Renal cortex interstitium (tissue), 11 donors: ENCODE results near the gene CDHR4. TPM values are rescaled to one million over a fixed set of nuclear protein-coding genes. Genes with fewer than 3 reads are reported as not detected.
A peak's percentile ranks its signal among the peaks of the same experiment; 100 is the strongest.

ENCODE experiments used
- DNase-seq, 11 donors: peaks; one replicate each; pipeline ENCODE4 v3.0.0-alpha.2; 2013; ENCODE audit warnings: low read depth in 9 of 11, low spot score in 4 of 11; ENCODE audit errors: extremely low read depth in 1 of 11
- polyA plus RNA-seq, 3 donors: library from polyadenylated mRNA; unstranded; fragments of 120-200 nt; gene quantifications; one replicate each; pipeline ENCODE4 v1.2.1, GENCODE V29; 2013; ENCODE audit not compliant: insufficient read length in 3 of 3

CDHR4 gene
- polyA plus RNA-seq, 3 donors: 0.15 TPM; not detected in 2

DNA sequence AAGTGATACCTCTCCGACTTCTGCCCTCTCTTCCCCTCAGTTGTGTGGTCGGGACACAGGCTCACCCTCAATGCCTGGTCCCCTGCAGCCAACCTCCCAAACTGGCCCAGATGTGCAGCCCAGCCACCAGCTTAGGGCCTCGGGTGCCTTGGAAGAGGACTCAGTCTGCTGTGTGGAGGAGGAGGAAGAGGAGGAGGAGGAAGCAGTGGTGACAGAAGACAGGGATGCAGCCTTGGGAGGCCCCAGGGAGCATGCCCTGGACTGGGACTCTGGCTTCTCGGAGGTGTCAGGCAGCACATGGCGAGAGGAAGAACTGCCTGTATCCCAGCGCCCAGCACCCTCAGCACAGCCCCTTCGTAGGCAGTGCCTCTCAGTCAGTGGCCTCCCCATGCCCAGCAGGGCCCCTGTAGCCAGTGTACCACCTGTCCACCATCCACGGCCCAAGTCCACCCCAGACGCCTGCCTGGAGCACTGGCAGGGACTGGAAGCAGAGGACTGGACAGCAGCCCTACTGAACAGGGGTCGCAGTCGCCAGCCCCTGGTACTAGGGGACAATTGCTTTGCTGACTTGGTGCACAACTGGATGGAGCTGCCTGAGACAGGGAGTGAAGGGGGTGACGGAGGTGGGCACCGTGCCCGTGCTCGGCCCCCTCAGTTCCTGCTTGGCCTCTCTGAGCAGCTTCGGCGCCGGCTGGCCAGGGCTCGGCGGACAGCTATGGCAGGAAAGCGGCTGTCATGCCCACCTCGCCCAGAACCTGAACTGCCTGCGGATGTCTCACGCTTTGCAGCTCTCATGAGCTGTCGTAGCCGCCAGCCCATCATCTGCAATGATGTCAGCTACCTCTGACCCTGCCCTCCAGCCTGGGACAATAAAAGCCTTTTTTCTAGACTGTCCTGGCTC is 4.7 kb upstream of the CDHR4 start:
- no peak for DNase-seq

GRCh38 chr3:49803465-49804140 is 3.9 kb upstream of the CDHR4 start:
- peak in 5 of 11 donors; percentile 58 to 72 (median 63) for DNase-seq

- peak in 9 of 11 donors; percentile 75 to 88 (median 81) for DNase-seq
These were observed 3.2 kb upstream of the CDHR4 start, which contains the start of gene INKA1 for GRCh38 chr3:49802719-49803464. INKA1 (plus strand) TSS chr3:49803261; CDS start chr3:49803393, 132 bp downstream.

- no peak for DNase-seq
These were observed 1.5 kb upstream of the CDHR4 start for GRCh38 chr3:49801160-49801559.

DNA sequence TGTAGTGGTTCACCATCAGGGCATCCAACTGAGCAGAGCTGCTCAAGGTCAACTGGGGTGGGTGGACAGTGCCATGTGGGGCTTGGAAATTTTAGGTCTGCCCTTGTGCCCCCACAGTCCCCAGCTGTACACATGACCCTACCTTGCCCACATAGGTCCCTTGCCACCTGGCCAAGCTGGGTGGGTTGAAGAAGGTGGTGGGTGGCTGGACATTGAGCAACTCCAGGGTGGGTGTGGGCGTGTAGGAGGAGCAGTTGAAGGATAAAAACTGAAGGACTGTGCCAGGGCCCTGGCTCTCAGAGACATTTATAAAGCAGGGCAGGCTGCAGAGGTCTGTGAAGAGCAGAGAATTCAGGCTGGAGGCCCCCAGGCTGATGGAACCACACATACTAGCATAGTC is 568 bp downstream of the CDHR4 start:
- no peak for DNase-seq

- DNase-seq: no peak
These were observed 4.5 kb downstream of the CDHR4 start for GRCh38 chr3:49794926-49795905.

DNA sequence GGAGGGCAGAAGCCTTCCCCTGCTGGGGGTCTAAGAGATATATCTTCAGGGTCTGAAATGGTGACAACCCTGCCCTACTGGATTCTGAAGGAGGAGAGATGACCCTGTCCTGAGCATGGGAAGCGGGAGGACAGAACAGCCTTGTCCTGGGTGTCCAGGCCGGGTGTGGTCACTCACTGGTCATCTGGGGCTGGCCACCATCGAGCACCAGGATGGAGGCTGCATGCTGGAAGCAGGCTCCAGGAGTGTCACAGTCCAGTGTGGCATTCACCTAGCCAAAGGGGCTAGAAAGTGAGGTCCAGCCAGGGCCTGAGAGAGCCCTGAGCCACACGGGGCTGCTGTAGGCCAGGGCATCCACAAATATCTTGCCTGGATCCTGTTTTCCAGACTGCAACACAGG is 5.2 kb downstream of the CDHR4 start:
- no peak for DNase-seq

DNA sequence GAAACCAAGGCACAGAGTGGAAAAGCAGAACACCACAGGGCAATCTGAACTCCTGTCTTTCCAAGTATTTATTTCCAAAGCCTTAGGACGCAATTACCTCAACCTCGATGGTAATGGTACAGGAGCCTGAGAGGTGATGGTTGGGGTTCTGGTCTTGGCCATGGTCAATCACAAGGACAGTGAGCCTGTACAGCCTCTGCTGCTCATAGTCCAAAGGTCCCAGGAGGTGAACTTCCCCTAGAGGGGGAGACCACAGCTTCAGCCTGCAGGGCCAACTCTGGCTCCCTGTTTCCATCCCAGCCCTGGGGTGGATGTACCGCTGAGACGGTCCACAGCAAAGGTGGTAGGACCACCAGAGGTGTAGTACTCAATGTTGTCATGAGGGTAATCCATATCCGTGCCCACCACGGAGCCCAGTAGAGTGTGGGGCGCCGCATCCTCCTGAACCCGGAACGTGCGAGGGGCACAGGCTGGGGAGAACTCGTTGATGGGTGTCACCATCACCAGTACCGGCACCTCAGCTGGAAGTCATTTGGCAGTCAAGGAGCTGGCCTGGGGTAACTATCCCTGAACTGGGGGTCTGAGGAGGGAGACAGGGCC is 6.1 kb downstream of the CDHR4 start:
- no peak for DNase-seq

- no peak for DNase-seq
These were observed 7.1 kb downstream of the CDHR4 start for GRCh38 chr3:49792371-49793150.

- DNase-seq: no peak
These were observed 8.1 kb downstream of the CDHR4 start for GRCh38 chr3:49791571-49791970.

DNA sequence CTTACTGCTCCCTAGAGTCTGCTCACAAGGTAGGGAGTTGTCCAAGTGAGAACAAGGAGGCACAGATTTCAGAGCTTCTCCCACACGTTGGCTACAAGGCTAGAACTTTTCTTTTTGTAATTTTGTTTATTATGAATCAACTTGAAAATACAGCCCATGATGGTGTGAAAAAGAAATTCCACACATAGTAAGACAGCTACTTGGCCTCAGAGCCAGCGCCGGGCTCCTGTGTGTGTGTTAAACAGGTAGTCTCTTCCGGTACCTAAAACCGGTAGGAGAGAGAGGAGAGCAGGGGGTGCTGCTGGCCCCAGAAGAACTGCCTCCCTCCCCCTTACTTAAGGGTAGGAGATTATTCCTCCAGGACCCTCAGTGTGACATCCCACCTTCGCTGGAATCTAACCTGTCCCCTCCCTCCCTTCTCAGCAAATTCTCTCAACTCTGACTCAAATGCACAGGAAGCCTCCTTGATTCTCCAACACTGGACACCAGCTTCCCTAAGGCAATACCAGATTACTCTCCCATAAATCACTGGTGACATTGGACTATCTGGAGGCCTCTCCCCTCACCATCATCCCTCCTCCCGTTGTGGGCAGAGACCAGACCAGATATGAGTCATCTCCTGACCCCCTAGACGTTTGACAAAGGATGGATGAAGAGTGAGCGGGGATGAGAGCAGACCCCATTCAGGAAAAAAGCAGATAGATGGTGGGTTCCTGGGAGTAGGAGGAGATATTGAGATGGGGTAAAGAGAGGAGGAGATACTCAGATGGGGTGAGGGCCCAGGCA is 8.9 kb downstream of the CDHR4 start:
- DNase-seq: no peak

DNA sequence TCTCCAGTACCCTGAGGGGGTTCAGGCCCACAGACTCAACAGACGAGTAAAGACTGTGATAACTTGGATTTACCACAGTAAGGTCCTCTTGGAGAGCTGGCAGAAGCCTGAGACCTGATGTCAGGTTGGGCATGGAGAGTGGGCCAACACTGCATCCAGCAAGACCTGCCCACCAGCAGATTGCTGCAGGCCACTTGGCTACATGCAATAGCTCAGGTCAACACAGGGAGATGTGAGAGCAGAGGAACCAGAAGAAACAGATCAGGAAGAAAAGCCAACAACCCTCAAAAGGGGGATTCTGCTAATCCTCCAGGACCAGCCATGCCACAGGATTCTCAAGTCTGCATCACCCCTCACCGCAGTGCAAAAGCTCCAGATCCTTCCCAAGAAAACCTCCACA is 11.6 kb downstream of the CDHR4 start:
- DNase-seq: no peak

- no peak for DNase-seq
These were observed 12.1 kb downstream of the CDHR4 start for GRCh38 chr3:49787536-49787935.

GRCh38 chr3:49787182-49787464 is 12.6 kb downstream of the CDHR4 start:
- no peak for DNase-seq

- peak; percentile 98 to 100 (median 100) for DNase-seq
These were observed 13.1 kb downstream of the CDHR4 start, which contains the start of gene IP6K1 for GRCh38 chr3:49786357-49787181. IP6K1 (minus strand) TSS chr3:49786542; CDS start chr3:49748040, 38,502 bp downstream.
